HCT116 (cell line): ENCODE results near the gene PIP4K2C. TPM values are rescaled to one million over a fixed set of nuclear protein-coding genes. Genes with fewer than 3 reads are reported as not detected.

Source experiments
- ATAC-seq: fragments of 200-7000 bp; cut with Tn5 transposase; 2 replicates; pipeline ENCODE4 v1.9.1; 2020; ENCODE audit warnings: mild to moderate bottlenecking, moderate library complexity
- BruUV-seq: library from RNA; stranded (reverse); fragments of 400-500 nt; replicated peaks from 2 replicates; lab custom pipeline; 2021; lab: Mats Ljungman, UMichigan
- CTCF ChIA-PET: fragments of 300-600 bp; sonication (Branson Sonifier 250); formaldehyde crosslinking; loops from one replicate; lab custom pipeline; 2021; ENCODE audit warnings: antibody characterized with exemption; lab: Charles Lee
- POLR2A ChIA-PET: fragments of 300-600, 350-600 bp; sonication (Branson Sonifier 250); formaldehyde crosslinking; loops from one replicate; lab custom pipeline; 2021; ENCODE audit warnings: antibody characterized with exemption; lab: Charles Lee
- RAD21 ChIA-PET, 2 experiments: fragments of 300-600 bp; sonication (Branson Sonifier 250); formaldehyde crosslinking; loops; one replicate each; lab custom pipeline; 2023; ENCODE audit warnings: low total read pairs in 2 of 2; ENCODE audit not compliant: uncharacterized antibody in 2 of 2, unreplicated experiment in 2 of 2, low non-redundant PET in 1 of 2; lab: Charles Lee
- DNase-seq: peaks from one replicate; pipeline ENCODE4 v3.0.0-alpha.2; 2010; ENCODE audit warnings: low read depth, low spot score
- H2AFZ ChIP-seq: fragments of 200-600 bp; shearing (Covaris generic), sonication (generic); 2 replicates; pipeline ENCODE4 v1.6.1; 2017; ENCODE audit warnings: low read depth, mixed run types, mixed read lengths, antibody characterized with exemption, low read length; ENCODE audit not compliant: poor library complexity, severe bottlenecking
- H3K27ac ChIP-seq: 2 replicates; pipeline ENCODE4 v1.5.1; 2012; ENCODE audit warnings: low read depth, low read length
- H3K27me3 ChIP-seq: fragments of 200-600 bp; sonication (generic); 2 replicates; pipeline ENCODE4 v1.6.1; 2016; ENCODE audit warnings: mixed run types, low read length, mixed read lengths; ENCODE audit not compliant: insufficient read depth
- H3K36me3 ChIP-seq, 2 experiments: fragments of 200-500 bp in 1 of 2; fragments of 200-600 bp in 1 of 2; sonication (Bioruptor generic) in 1 of 2; sonication (generic) in 1 of 2; 2 replicates each; pipeline versions ENCODE4 v1.5.1 to v1.6.1; 2014 to 2016; ENCODE audit warnings: low read length in 2 of 2, inconsistent platforms in 1 of 2, mixed read lengths in 1 of 2, mixed run types in 1 of 2; ENCODE audit not compliant: insufficient read depth in 2 of 2, control insufficient read depth in 1 of 2
- H3K4me1 ChIP-seq, 2 experiments: fragments of 200-600 bp in 1 of 2; sonication (generic) in 1 of 2; 2 replicates each; pipeline versions ENCODE4 v1.5.1 to v1.6.1; 2012 to 2017; ENCODE audit warnings: low read length in 2 of 2, inconsistent platforms in 1 of 2, mild to moderate bottlenecking in 1 of 2, mixed read lengths in 1 of 2, mixed run types in 1 of 2, moderate library complexity in 1 of 2; ENCODE audit not compliant: insufficient read depth in 2 of 2, control insufficient read depth in 1 of 2
- H3K4me2 ChIP-seq: fragments of 200-600 bp; sonication (generic); 2 replicates; pipeline ENCODE4 v1.6.1; 2017; ENCODE audit warnings: mixed run types, low read length, mixed read lengths
- H3K4me3 ChIP-seq, 2 experiments: fragments of 200-600 bp in 1 of 2; sonication (generic) in 1 of 2; replicated peaks in 1 of 2; 2 replicates each; pipeline ENCODE4 v1.5.1; 2011 to 2016; ENCODE audit warnings: low read length in 2 of 2, control low read depth in 1 of 2, low read depth in 1 of 2, mild to moderate bottlenecking in 1 of 2, mixed read lengths in 1 of 2, mixed run types in 1 of 2
- H3K79me2 ChIP-seq: fragments of 200-600 bp; sonication (generic); 2 replicates; pipeline ENCODE4 v1.6.1; 2017; ENCODE audit warnings: mild to moderate bottlenecking, mixed run types, low read length, moderate library complexity, mixed read lengths; ENCODE audit not compliant: insufficient read depth
- H3K9ac ChIP-seq: fragments of 200-600 bp; sonication (generic); 2 replicates; pipeline ENCODE4 v1.6.1; 2016; ENCODE audit warnings: low read length, mixed read lengths
- H3K9me2 ChIP-seq: fragments of 200-600 bp; sonication (generic), shearing (Covaris generic); 2 replicates; pipeline ENCODE4 v1.6.1; 2017; ENCODE audit warnings: mixed run types, mild to moderate bottlenecking, moderate library complexity; ENCODE audit not compliant: insufficient read depth
- H3K9me3 ChIP-seq, 2 experiments: fragments of 200-500 bp in 1 of 2; fragments of 200-600 bp in 1 of 2; sonication (Bioruptor generic) in 1 of 2; sonication (generic) in 1 of 2; 2 replicates each; pipeline ENCODE4 v1.6.1; 2014 to 2017; ENCODE audit warnings: low read length in 2 of 2, mixed read lengths in 2 of 2, inconsistent platforms in 1 of 2, low read depth in 1 of 2, mild to moderate bottlenecking in 1 of 2, mixed run types in 1 of 2, moderate library complexity in 1 of 2; ENCODE audit not compliant: control insufficient read depth in 1 of 2, insufficient read depth in 1 of 2
- H4K20me1 ChIP-seq: fragments of 200-600 bp; sonication (generic), shearing (Covaris generic); 2 replicates; pipeline ENCODE4 v1.6.1; 2017; ENCODE audit warnings: mixed run types, mild to moderate bottlenecking, moderate library complexity; ENCODE audit not compliant: insufficient read depth
- ATF3 ChIP-seq: IDR thresholded peaks from 2 replicates; pipeline ENCODE4 v1.6.1; 2012
- CBX3 ChIP-seq: IDR thresholded peaks from 2 replicates; pipeline ENCODE4 v1.6.1; 2012; ENCODE audit warnings: low read depth
- CEBPB ChIP-seq: IDR thresholded peaks from 2 replicates; pipeline ENCODE4 v1.6.1; 2012; ENCODE audit warnings: low read depth
- CTCF ChIP-seq, 3 experiments: fragments of 200-600 bp in 1 of 3; sonication (generic) in 1 of 3; IDR thresholded peaks in 2 of 3; conservative IDR thresholded peaks in 1 of 3; 2 replicates each; pipeline ENCODE4 v1.5.1; 2012 to 2017; ENCODE audit warnings: low read depth in 2 of 3, low read length in 2 of 3, antibody characterized with exemption in 1 of 3, borderline replicate concordance in 1 of 3, control low read depth in 1 of 3, mild to moderate bottlenecking in 1 of 3, mixed read lengths in 1 of 3, mixed run types in 1 of 3, moderate library complexity in 1 of 3; ENCODE audit not compliant: insufficient read depth in 1 of 3
- EGR1 ChIP-seq: IDR thresholded peaks from 2 replicates; pipeline ENCODE4 v1.6.1; 2012; ENCODE audit warnings: low read depth
- ELF1 ChIP-seq: IDR thresholded peaks from 2 replicates; pipeline ENCODE4 v1.6.1; 2012; ENCODE audit warnings: low read depth, borderline replicate concordance
- EZH2phosphoT487 ChIP-seq: fragments of 200-600 bp; IDR thresholded peaks from 2 replicates; pipeline ENCODE4 v1.6.1; 2018; ENCODE audit warnings: antibody characterized with exemption, borderline replicate concordance
- JUND ChIP-seq: IDR thresholded peaks from 2 replicates; pipeline ENCODE4 v1.6.1; 2012
- MAX ChIP-seq: IDR thresholded peaks from 2 replicates; pipeline ENCODE4 v1.6.1; 2012
- POLR2A ChIP-seq: IDR thresholded peaks from 2 replicates; pipeline ENCODE4 v1.7.0; 2011; ENCODE audit warnings: borderline replicate concordance; ENCODE audit not compliant: insufficient read depth, insufficient read length; ENCODE audit errors: extremely low read depth
- POLR2AphosphoS5 ChIP-seq: IDR thresholded peaks from 2 replicates; pipeline ENCODE4 v1.6.1; 2011; ENCODE audit warnings: mild to moderate bottlenecking, low read depth, low read length, moderate library complexity
- RAD21 ChIP-seq: IDR thresholded peaks from 2 replicates; pipeline ENCODE4 v1.6.1; 2012; ENCODE audit warnings: low read depth, mild to moderate bottlenecking
- REST ChIP-seq: IDR thresholded peaks from 2 replicates; pipeline ENCODE4 v1.6.1; 2012; ENCODE audit warnings: low read depth
- SIN3A ChIP-seq: IDR thresholded peaks from 2 replicates; pipeline ENCODE4 v1.6.1; 2012; ENCODE audit warnings: low read depth
- SRF ChIP-seq: IDR thresholded peaks from 2 replicates; pipeline ENCODE4 v1.6.1; 2012; ENCODE audit warnings: low read depth
- TCF7L2 ChIP-seq: IDR thresholded peaks from 2 replicates; pipeline ENCODE4 v1.7.0; 2011; ENCODE audit warnings: borderline replicate concordance, inconsistent platforms; ENCODE audit not compliant: insufficient read depth, insufficient read length; ENCODE audit errors: extremely low read depth
- YY1 ChIP-seq: IDR thresholded peaks from 2 replicates; pipeline ENCODE4 v1.6.1; 2011; ENCODE audit warnings: low read length, low read depth, moderate library complexity, mild to moderate bottlenecking; ENCODE audit not compliant: insufficient replicate concordance; ENCODE audit errors: extremely low read depth
- ZFX ChIP-seq: fragments of 450-650 bp; IDR thresholded peaks from 2 replicates; pipeline ENCODE4 v1.6.1; 2017
- ZNF274 ChIP-seq: fragments of 200-500 bp; sonication (Bioruptor generic); IDR thresholded peaks from 2 replicates; pipeline ENCODE4 v1.6.1; 2014; ENCODE audit warnings: mild to moderate bottlenecking, low read depth, low read length, inconsistent platforms
- intact Hi-C: fragments of 100-400 bp; cut with micrococcal nuclease; formaldehyde crosslinking; loops from 2 replicates; pipeline ENCODE4 v1.10.0; 2022
- total RNA-seq: library from RNA; stranded (reverse); gene quantifications from one replicate; pipeline ENCODE4 v1.2.1, GENCODE V29; 2021; ENCODE audit not compliant: unreplicated experiment

PIP4K2C gene
- total RNA-seq, 1 experiment from 2014 or later = 38.4 TPM

GRCh38 chr12:57584690-57585089 is 6.3 kb upstream of the PIP4K2C start:
- no peaks in the 10 kb centered on the region for H3K9me3 ChIP-seq
- RAD21 ChIA-PET = no interaction called here

More at GRCh38 chr12:57584690-57585089, 6.3 kb upstream of the PIP4K2C start:
- no TSS peak for BruUV-seq
- POLR2A ChIA-PET = no interaction called here
- H3K9me2 ChIP-seq = no peaks in the 10 kb centered on the region
- TF ChIP-seq CEBPB (no peak), SIN3A (no peak), POLR2AphosphoS5 (no peak), ZNF274 (no peak), POLR2A (no peak), SRF (no peak), MAX (no peak), YY1 (no peak), EZH2phosphoT487 (no peak), RAD21 (no peak), TCF7L2 (no peak), CBX3 (no peak), ZFX (no peak), ELF1 (no peak), CTCF (IDR thresholded peaks at IDR 0.05 in 2 of 3, conservative IDR thresholded peaks at IDR 0.05 in 1 of 3; ENCODE audit: borderline replicate concordance in 1 of 3, insufficient read depth in 1 of 3, low read depth in 2 of 3, low read length in 2 of 3) (no peak), JUND (no peak), REST (no peak), EGR1 (no peak), ATF3 (no peak)
- TF ChIP-seq, all 23 proteins: peak for 0
- Histone ChIP-seq H3K36me3 (peaks cover 0 to 6% of the 10 kb centered on the region in 2 experiments; a peak in 1 of 4 replicates), H3K4me3 (no peak overlapping the region), H3K79me2 (no peaks in the 10 kb centered on the region), H3K27ac (no peak overlapping the region), H2AFZ (no peak overlapping the region), H3K4me1 (no peaks in the 10 kb centered on the region), H3K4me2 (no peak overlapping the region), H3K27me3 (no peaks in the 10 kb centered on the region), H4K20me1 (no peaks in the 10 kb centered on the region), H3K9ac (no peak overlapping the region)
- CTCF ChIA-PET = interaction anchor here (0.7 to 1.2 kb wide), 2 partner anchors 59 to 108 kb away, joined by 3 read pairs; no protein-coding TSS in a partner anchor
- intact Hi-C loops = loop anchor here (5.0 kb wide), 1 partner anchor 108 kb away; the partner anchor contains the start of gene OS9
- no peak for ATAC-seq
- DNase-seq = no peak
